ENCODE measurements around the gene KCNG2. TPM values are rescaled to one million over a fixed set of nuclear protein-coding genes. Genes with fewer than 3 reads are reported as not detected.

The KCNG2 gene
- total RNA-seq, 6 experiments from 2014 or later: not detected

GRCh38 chr18:79782566-79783308 is 15.0 kb upstream of the KCNG2 start:
- H3K9me3 ChIP-seq: no peaks in the 10 kb centered on the region
- no peak for TF ChIP-seq POLR2A (IDR thresholded peaks at IDR 0.05)
- no peak for TF ChIP-seq CTCF (IDR thresholded peaks at IDR 0.05)
- WGBS (ENCODE audit: insufficient coverage, low coverage, low lambda C conversion rate, missing lambda C conversion rate): 63% methylated on average over 5 of the region's 43 CpGs
- no peak for ATAC-seq
- H3K27me3 ChIP-seq: peaks cover 0 to 3% of the 10 kb centered on the region in 2 donors
- H3K4me3 ChIP-seq: no peak overlapping the region
- intact Hi-C loops (cut with DNase I): no loop called here
- no peak overlapping the region for H3K27ac ChIP-seq
- peak in 1 of 3 donors; percentile 24 for DNase-seq
- H3K36me3 ChIP-seq: no peaks in the 10 kb centered on the region
- H3K4me1 ChIP-seq: no peaks in the 10 kb centered on the region

GRCh38 chr18:79784071-79784913 is 13.4 kb upstream of the KCNG2 start:
- TF ChIP-seq POLR2A (IDR thresholded peaks at IDR 0.05) (no peak), CTCF (IDR thresholded peaks at IDR 0.05) (no peak)
- Histone ChIP-seq H3K27me3 (peaks cover 0 to 3% of the 10 kb centered on the region in 2 donors), H3K4me1 (no peaks in the 10 kb centered on the region), H3K27ac (no peak overlapping the region), H3K36me3 (no peaks in the 10 kb centered on the region), H3K4me3 (no peak overlapping the region), H3K9me3 (no peaks in the 10 kb centered on the region)
- ATAC-seq (no peak), DNase-seq (peak in 1 of 3 donors; percentile 46)
- intact Hi-C loops (cut with DNase I): no loop called here
- 79% methylated on average over 37 of the region's 42 CpGs for WGBS (ENCODE audit: insufficient coverage, low coverage, low lambda C conversion rate, missing lambda C conversion rate)

- Histone ChIP-seq H3K4me3 (no peak overlapping the region), H3K9me3 (no peaks in the 10 kb centered on the region), H3K27me3 (peaks cover 0 to 3% of the 10 kb centered on the region in 2 donors), H3K36me3 (no peaks in the 10 kb centered on the region), H3K27ac (no peak overlapping the region), H3K4me1 (no peaks in the 10 kb centered on the region)
- WGBS (ENCODE audit: insufficient coverage, low coverage, low lambda C conversion rate, missing lambda C conversion rate): 69% methylated on average over 12 of the region's 32 CpGs
- ATAC-seq (no peak), DNase-seq (peak in 1 of 3 donors; percentile 43)
- intact Hi-C loops (cut with DNase I): no loop called here
- TF ChIP-seq POLR2A (IDR thresholded peaks at IDR 0.05): no peak
- TF ChIP-seq CTCF (IDR thresholded peaks at IDR 0.05): no peak
These were observed 12.6 kb upstream of the KCNG2 start for GRCh38 chr18:79784965-79785770.

GRCh38 chr18:79785831-79786230 is 11.9 kb upstream of the KCNG2 start:
- Histone ChIP-seq H3K27me3 (peaks cover 0 to 3% of the 10 kb centered on the region in 2 donors), H3K4me1 (no peaks in the 10 kb centered on the region), H3K9me3 (no peaks in the 10 kb centered on the region), H3K27ac (no peak overlapping the region), H3K36me3 (no peaks in the 10 kb centered on the region), H3K4me3 (no peak overlapping the region)
- TF ChIP-seq POLR2A (IDR thresholded peaks at IDR 0.05) (no peak), CTCF (IDR thresholded peaks at IDR 0.05) (no peak)
- ATAC-seq (no peak), DNase-seq (peak in 1 of 3 donors; percentile 40)
- intact Hi-C loops (cut with DNase I): no loop called here
- 63% methylated on average over 1 of the region's 12 CpGs for WGBS (ENCODE audit: insufficient coverage, low coverage, low lambda C conversion rate, missing lambda C conversion rate)
